Astrocyte of the cerebellum (primary cell): Measurements from ENCODE around the gene HSPB7.

Source experiments
- DNase-seq: peaks from one replicate; pipeline ENCODE4 v3.0.0-alpha.2; 2011; ENCODE audit warnings: low read depth
- H3K4me3 ChIP-seq: 2 replicates; pipeline ENCODE4 v1.5.1; 2011; ENCODE audit warnings: mild to moderate bottlenecking, low read depth, low read length, moderate library complexity
- CTCF ChIP-seq: IDR thresholded peaks from 2 replicates; pipeline ENCODE4 v1.5.1; 2012; ENCODE audit warnings: low read length, low read depth, moderate library complexity, mild to moderate bottlenecking; ENCODE audit errors: missing control alignments
- in situ Hi-C: cut with HindIII; loops from 2 replicates; pipeline ENCODE4 v1.10.0; 2017; ENCODE audit warnings: low sequenced_read_pairs

HSPB7 gene

GRCh38 chr1:15966081-15966955 lies 51.5 kb downstream of the HSPB7 start:
- H3K4me3 ChIP-seq: no peak overlapping the region
- DNase-seq: no peak
- no peak for TF ChIP-seq CTCF
- in situ Hi-C loops: no loop called here

GRCh38 chr1:15965228-15965767 lies 52.5 kb downstream of the HSPB7 start:
- no peak for DNase-seq
- H3K4me3 ChIP-seq: no peak overlapping the region
- TF ChIP-seq CTCF: no peak
- in situ Hi-C loops: no loop called here
